ENCODE data around the gene TMEM266. TPM values are rescaled to one million over a fixed set of nuclear protein-coding genes. Genes with fewer than 3 reads are reported as not detected.

TMEM266 gene
- total RNA-seq, 1 experiment from 2014 or later: 0.10 TPM

DNA sequence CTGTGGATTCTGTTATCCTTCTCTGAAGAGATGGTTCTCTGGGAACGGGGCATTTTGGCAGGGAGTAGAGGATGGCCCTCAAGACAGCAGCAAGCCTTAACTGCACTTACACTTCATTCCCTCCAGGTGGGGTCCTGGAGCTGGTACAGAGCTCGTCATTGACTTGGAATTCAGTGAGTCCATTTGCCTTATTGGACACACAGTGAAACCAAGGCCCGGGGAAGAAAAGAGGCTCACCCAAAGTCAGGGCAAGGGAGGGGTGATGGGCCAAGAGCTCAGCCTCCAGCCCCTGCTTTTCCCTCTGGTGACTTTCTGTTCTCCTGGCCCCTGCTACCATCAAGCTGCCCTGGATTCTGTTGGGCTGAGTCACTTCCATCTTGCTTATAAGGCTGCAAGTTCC, 125.9 kb downstream of the TMEM266 start:
- Histone ChIP-seq H3K4me1 (no peaks in the 10 kb centered on the region), H3K27me3 (0 out of 2 replicates have a peak, but pooled peaks cover 2% of the 10 kb centered on the region), H3K27ac (no peak overlapping the region), H3K4me3 (no peak overlapping the region), H3K9me3 (replicated peaks) (no peaks in the 10 kb centered on the region), H3K36me3 (no peaks in the 10 kb centered on the region)
- peak; percentile 54 to 85 for DNase-seq

DNA sequence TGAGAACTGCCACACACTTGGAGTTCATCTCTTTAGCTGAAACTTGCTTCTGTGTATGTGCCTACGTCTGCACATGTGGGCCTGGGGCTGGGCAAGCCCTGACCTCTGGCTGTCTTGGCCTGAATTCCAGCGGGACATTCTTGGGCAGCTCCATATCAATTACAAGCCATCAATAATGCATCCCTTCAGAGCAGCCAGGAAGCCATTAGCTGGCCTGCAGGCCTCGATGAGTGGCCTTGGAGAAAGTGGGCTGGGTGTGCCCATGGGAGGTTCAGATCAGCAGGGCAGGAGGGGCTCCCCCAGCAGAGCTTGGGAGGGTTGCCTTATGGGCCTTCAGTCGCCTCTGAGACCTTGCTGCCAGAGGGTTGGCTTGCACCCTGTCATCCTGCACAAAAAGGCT, 127.4 kb downstream of the TMEM266 start:
- Histone ChIP-seq H3K36me3 (no peaks in the 10 kb centered on the region), H3K4me3 (no peak overlapping the region), H3K27ac (no peak overlapping the region), H3K4me1 (no peaks in the 10 kb centered on the region), H3K9me3 (replicated peaks) (no peaks in the 10 kb centered on the region), H3K27me3 (0 out of 2 replicates have a peak, but pooled peaks cover 2% of the 10 kb centered on the region)
- DNase-seq: no peak

DNA sequence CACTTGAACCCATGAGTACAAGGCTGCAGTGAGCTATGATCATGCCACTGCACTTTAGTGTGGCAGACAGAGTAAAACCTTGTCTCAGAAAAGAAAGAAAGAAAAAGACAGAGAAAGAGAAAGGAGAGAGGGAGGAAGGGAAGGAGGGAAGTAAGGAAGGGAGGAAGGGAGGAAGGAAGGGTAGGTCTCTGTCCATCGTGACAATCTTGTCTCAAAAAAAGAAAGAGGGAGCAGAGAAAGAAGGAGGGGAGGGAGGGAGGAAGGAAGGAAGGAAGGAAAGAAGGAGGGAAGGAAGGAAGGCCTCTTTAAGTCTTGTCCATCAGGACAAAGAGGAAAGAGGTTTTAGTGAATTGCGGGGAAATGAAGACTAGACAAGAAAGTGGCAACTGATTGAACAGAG, 129.3 kb downstream of the TMEM266 start:
- Histone ChIP-seq H3K36me3 (no peaks in the 10 kb centered on the region), H3K27me3 (0 out of 2 replicates have a peak, but pooled peaks cover 2% of the 10 kb centered on the region), H3K4me1 (no peaks in the 10 kb centered on the region), H3K27ac (no peak overlapping the region), H3K4me3 (no peak overlapping the region), H3K9me3 (replicated peaks) (no peaks in the 10 kb centered on the region)
- no peak for DNase-seq

GRCh38 chr15:76190070-76190564, 130.3 kb downstream of the TMEM266 start:
- Histone ChIP-seq H3K4me1 (no peaks in the 10 kb centered on the region), H3K27me3 (0 out of 2 replicates have a peak, but pooled peaks cover 2% of the 10 kb centered on the region), H3K9me3 (replicated peaks) (no peaks in the 10 kb centered on the region), H3K27ac (no peak overlapping the region), H3K36me3 (no peaks in the 10 kb centered on the region), H3K4me3 (no peak overlapping the region)
- DNase-seq: no peak

GRCh38 chr15:76190751-76191538, 131.2 kb downstream of the TMEM266 start:
- no peak overlapping the region for H3K27ac ChIP-seq
- H3K4me1 ChIP-seq: peaks cover under 1% of the 10 kb centered on the region; the same call in 1 of the 2 replicates
- H3K9me3 ChIP-seq (replicated peaks): no peaks in the 10 kb centered on the region
- peak; percentile 78 to 88 for DNase-seq
- H3K36me3 ChIP-seq: no peaks in the 10 kb centered on the region
- H3K4me3 ChIP-seq: 0 out of 2 replicates have a peak overlapping the region, but pooled peaks have one; percentile 15
- 0 out of 2 replicates have a peak, but pooled peaks cover 2% of the 10 kb centered on the region for H3K27me3 ChIP-seq

GRCh38 chr15:76191539-76192244, 131.9 kb downstream of the TMEM266 start:
- DNase-seq: no peak
- H3K9me3 ChIP-seq (replicated peaks): no peaks in the 10 kb centered on the region

DNA sequence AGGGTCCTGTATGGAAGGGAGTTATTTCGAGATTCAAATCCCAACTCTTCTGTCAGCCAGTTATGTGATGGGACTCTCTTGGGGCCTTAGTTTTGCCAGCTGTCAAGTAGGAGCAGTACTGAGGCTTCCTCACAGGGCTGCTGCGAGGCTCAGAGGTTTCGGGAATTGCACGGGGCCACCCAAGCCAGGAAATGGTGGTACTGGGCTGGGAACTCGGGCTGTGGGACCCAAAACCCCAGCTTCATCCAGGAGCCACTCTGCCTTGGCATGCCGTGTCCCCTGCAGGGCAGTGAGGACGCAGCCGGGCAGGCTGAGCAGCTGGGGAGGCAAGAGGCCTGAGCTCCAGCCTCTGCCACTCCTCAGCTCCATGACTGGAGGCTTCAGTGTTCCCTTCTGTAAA, 132.9 kb downstream of the TMEM266 start:
- Histone ChIP-seq H3K4me3 (no peak overlapping the region), H3K4me1 (peaks cover 18% of the 10 kb centered on the region), H3K27me3 (0 out of 2 replicates have a peak, but pooled peaks cover 2% of the 10 kb centered on the region), H3K36me3 (no peaks in the 10 kb centered on the region), H3K9me3 (replicated peaks) (no peaks in the 10 kb centered on the region), H3K27ac (no peak overlapping the region)
- DNase-seq: no peak

More at GRCh38 chr15:76191539-76192244, 131.9 kb downstream of the TMEM266 start:
- 0 out of 2 replicates have a peak, but pooled peaks cover 2% of the 10 kb centered on the region for H3K27me3 ChIP-seq
- H3K36me3 ChIP-seq: no peaks in the 10 kb centered on the region
- H3K27ac ChIP-seq: no peak overlapping the region
- H3K4me1 ChIP-seq: peaks cover 8% of the 10 kb centered on the region
- H3K4me3 ChIP-seq: no peak overlapping the region

DNA sequence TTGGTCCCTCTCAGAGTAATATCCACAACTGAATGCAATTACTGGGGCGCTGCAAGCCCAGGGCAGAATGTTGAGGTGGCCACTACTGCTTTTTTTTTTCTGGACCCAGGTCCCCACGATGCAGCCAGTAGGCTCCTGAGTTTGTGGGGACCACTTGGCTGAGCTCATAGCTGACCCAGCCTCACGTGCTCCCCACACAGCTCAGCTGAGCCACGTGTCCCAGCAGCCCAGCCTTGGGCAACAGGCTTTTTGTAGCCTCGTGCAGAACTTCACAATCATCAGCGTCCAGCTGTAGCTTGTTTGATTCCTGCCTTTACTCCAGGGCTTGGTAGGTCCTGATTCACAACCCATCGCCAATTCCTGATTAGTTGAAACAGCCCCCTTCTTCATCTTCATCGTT, 134.1 kb downstream of the TMEM266 start:
- DNase-seq: no peak
- Histone ChIP-seq H3K9me3 (replicated peaks) (no peaks in the 10 kb centered on the region), H3K27me3 (0 out of 2 replicates have a peak, but pooled peaks cover 2% of the 10 kb centered on the region), H3K36me3 (no peaks in the 10 kb centered on the region), H3K4me3 (no peak overlapping the region), H3K4me1 (peaks cover 20% of the 10 kb centered on the region), H3K27ac (no peak overlapping the region)

- H3K4me1 ChIP-seq: peaks cover 20% of the 10 kb centered on the region
- H3K27me3 ChIP-seq: no peaks in the 10 kb centered on the region
- H3K36me3 ChIP-seq: no peaks in the 10 kb centered on the region
- DNase-seq: no peak
- H3K4me3 ChIP-seq: no peak overlapping the region
- no peak overlapping the region for H3K27ac ChIP-seq
- no peaks in the 10 kb centered on the region for H3K9me3 ChIP-seq (replicated peaks)
These were observed 135.9 kb downstream of the TMEM266 start for GRCh38 chr15:76195506-76196268.

- H3K4me1 ChIP-seq: peaks cover 20% of the 10 kb centered on the region
- peak overlapping the region; percentile 18; the same call in 1 of the 2 replicates for H3K27ac ChIP-seq
- DNase-seq: peak; percentile 72 to 75
- H3K9me3 ChIP-seq (replicated peaks): no peaks in the 10 kb centered on the region
- 0 out of 2 replicates have a peak overlapping the region, but pooled peaks have one; percentile 5 for H3K4me3 ChIP-seq
- H3K36me3 ChIP-seq: no peaks in the 10 kb centered on the region
- H3K27me3 ChIP-seq: no peaks in the 10 kb centered on the region
These were observed 136.8 kb downstream of the TMEM266 start for GRCh38 chr15:76196269-76197231.

GRCh38 chr15:76197703-76198455, 138.1 kb downstream of the TMEM266 start:
- Histone ChIP-seq H3K36me3 (no peaks in the 10 kb centered on the region), H3K4me3 (no peak overlapping the region), H3K4me1 (peaks cover 20% of the 10 kb centered on the region), H3K9me3 (replicated peaks) (no peaks in the 10 kb centered on the region), H3K27ac (no peak overlapping the region), H3K27me3 (no peaks in the 10 kb centered on the region)
- peak in 1 of 2 experiments; percentile 30 for DNase-seq

DNA sequence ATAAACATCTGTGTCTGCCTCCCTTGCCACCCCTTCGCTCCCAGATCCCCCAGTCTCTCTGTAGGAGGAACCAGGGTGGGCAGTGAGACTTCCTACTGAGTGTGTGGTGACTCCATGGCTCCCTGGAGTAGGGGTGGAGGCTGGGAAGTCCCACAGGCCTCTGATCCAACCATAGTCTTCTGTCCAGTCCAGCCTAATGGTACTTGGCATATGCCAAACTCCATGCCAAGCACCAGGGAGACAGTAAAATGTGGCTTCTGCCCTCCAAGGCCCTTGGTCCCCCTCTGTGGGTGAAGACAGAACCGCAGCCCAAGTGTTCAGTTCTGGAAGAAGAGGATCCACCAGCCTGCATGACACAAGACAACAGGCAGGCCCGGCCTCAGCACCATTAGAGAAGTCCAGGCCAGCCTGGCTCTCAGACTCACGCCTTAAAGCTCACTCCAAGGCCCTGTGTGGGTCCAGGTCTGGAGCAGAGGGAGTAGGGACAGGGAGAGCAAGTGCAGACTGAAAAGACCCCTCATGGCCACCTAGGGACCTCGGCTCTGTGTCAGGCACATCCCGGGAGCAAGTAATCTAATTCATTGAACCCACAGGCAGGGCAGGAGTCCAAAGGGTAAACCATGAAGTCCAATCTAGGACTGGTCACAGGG, 138.8 kb downstream of the TMEM266 start:
- Histone ChIP-seq H3K27ac (no peak overlapping the region), H3K27me3 (no peaks in the 10 kb centered on the region), H3K9me3 (replicated peaks) (no peaks in the 10 kb centered on the region), H3K4me3 (no peak overlapping the region), H3K4me1 (peaks cover 20% of the 10 kb centered on the region), H3K36me3 (no peaks in the 10 kb centered on the region)
- DNase-seq: no peak
